Mesothelial cell of epicardium (in vitro differentiated cells): Measurements from ENCODE around the gene MBLAC1. TPM values are rescaled to one million over a fixed set of nuclear protein-coding genes. Genes with fewer than 3 reads are reported as not detected.
A peak's percentile ranks its signal among the peaks of the same experiment; 100 is the strongest.
"Not testable (repeated sequence)": the region's sequence is repeated elsewhere in the genome, so short reads cannot be mapped to it uniquely, and the experiment has no call there.

Experiments used
- DNase-seq, 2 experiments: peaks; one replicate each; pipeline ENCODE4 v3.0.0; 2021; ENCODE audit warnings: low spot score in 2 of 2; ENCODE audit not compliant: unreplicated experiment in 2 of 2
- H3K27ac Mint-ChIP-seq: 2 replicates; pipeline ENCODE4 v1.8.0; 2021; ENCODE audit warnings: mixed read lengths
- H3K27me3 Mint-ChIP-seq: 2 replicates; pipeline ENCODE4 v1.8.0; 2021; ENCODE audit warnings: low read depth, mixed read lengths
- H3K36me3 Mint-ChIP-seq: 2 replicates; pipeline ENCODE4 v1.8.0; 2021; ENCODE audit warnings: mixed read lengths
- H3K4me1 Mint-ChIP-seq: 2 replicates; pipeline ENCODE4 v1.8.0; 2021; ENCODE audit warnings: mixed read lengths
- H3K4me3 Mint-ChIP-seq: 2 replicates; pipeline ENCODE4 v1.8.0; 2021; ENCODE audit warnings: mild to moderate bottlenecking, moderate library complexity, mixed read lengths
- H3K9me3 Mint-ChIP-seq: 2 replicates; pipeline ENCODE4 v1.8.0; 2021; ENCODE audit warnings: mixed read lengths
- total RNA-seq: library from RNA; stranded (reverse); gene quantifications from 3 replicates; pipeline ENCODE4 v1.2.1, GENCODE V29; 2021
- TF ChIP-seq, protein P1 (sequence below): fragments of 200-600 bp; sonication (generic); IDR thresholded peaks from one replicate; pipeline ENCODE4 v1.5.0; 2021; ENCODE audit warnings: antibody characterized with exemption; ENCODE audit not compliant: unreplicated experiment

MBLAC1 gene
- total RNA-seq, 1 donor from 2014 or later, result 3.5 TPM

DNA sequence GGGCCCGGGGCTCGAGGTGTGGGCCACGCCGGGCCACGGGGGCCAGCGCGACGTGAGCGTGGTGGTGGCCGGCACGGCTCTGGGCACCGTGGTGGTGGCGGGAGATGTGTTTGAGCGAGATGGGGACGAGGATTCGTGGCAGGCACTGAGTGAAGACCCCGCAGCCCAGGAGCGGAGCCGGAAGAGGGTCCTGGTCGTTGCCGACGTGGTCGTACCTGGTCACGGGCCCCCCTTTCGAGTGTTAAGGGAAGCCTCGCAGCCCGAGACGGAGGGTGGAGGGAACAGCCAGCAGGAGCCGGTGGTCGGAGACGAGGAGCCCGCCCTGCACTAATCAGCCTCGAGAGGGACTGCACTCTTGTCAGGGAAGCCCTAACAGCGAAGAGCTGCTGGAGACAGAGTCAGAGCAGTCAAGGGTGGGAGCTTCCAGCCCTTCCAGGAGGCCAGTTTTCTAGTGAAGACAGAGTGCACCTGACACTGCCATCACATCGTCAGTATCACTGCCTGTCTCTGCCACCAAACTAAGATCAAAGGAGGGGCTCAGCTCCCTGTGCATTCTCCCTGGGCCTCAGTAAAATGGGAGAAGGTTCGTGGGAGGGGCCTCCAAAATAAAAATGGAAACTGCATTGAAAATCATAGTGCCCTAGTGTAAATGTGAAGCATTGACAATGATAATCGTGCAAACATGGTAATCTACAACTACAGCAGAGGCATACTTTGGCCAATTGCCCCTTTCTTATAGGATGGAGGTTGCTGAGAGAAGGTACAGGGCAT, 1.3 kb downstream of the MBLAC1 start:
- Mint-ChIP-seq H3K36me3 (no peaks in the 10 kb centered on the region), H3K27me3 (no peaks in the 10 kb centered on the region), H3K4me1 (peaks cover 25% of the 10 kb centered on the region), H3K4me3 (peak overlapping the region; percentile 96), H3K27ac (peak overlapping the region; percentile 83), H3K9me3 (no peaks in the 10 kb centered on the region)
- DNase-seq, result peak in 1 of 2 experiments; percentile 59
- TF ChIP-seq, protein P1, sequence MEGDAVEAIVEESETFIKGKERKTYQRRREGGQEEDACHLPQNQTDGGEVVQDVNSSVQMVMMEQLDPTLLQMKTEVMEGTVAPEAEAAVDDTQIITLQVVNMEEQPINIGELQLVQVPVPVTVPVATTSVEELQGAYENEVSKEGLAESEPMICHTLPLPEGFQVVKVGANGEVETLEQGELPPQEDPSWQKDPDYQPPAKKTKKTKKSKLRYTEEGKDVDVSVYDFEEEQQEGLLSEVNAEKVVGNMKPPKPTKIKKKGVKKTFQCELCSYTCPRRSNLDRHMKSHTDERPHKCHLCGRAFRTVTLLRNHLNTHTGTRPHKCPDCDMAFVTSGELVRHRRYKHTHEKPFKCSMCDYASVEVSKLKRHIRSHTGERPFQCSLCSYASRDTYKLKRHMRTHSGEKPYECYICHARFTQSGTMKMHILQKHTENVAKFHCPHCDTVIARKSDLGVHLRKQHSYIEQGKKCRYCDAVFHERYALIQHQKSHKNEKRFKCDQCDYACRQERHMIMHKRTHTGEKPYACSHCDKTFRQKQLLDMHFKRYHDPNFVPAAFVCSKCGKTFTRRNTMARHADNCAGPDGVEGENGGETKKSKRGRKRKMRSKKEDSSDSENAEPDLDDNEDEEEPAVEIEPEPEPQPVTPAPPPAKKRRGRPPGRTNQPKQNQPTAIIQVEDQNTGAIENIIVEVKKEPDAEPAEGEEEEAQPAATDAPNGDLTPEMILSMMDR, result no peak

DNA sequence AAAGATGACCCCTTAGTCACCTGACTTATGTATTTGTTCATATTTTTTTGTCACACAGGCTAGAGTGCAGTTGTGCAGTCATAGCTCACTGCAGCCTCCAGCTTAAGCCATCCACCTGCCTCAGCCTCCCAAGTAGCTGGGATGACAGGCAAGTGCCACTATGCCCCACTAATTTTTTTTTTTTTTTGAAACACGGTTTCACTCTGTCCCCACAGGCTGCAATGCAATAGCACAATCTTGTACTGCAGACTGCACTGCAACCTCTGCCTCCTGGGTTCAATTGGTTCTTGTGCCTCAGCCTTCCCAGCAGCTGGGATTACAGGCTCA, 1.8 kb downstream of the MBLAC1 start:
- H3K9me3 Mint-ChIP-seq, result no peaks in the 10 kb centered on the region
- peak overlapping the region; percentile 83 for H3K27ac Mint-ChIP-seq
- DNase-seq, result no peak

DNA sequence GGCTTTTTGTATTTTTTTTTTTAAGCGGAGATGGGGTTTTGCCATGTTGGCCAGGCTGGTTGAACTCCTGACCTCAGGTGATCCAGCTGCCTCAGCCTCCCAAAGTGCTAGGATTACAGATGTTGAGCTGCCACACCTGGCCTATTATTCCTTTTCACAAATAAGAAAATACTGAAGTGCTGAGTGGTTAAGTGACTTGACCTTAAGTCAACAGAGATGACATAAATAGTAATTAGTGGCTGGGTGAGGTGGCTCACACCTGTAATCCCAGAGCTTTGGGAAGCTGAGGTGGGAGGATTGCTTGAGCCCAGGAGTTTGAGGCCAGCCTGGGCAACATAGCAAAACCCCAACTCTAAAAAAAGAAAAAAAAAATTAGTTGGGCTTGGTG, 3.4 kb downstream of the MBLAC1 start:
- not testable (repeated sequence) for H3K9me3 Mint-ChIP-seq, H3K36me3 Mint-ChIP-seq, H3K27ac Mint-ChIP-seq, H3K4me3 Mint-ChIP-seq, H3K27me3 Mint-ChIP-seq, DNase-seq
- H3K4me1 Mint-ChIP-seq, result peaks cover 25% of the 10 kb centered on the region

More for the DNA sequence above, 1.8 kb downstream of the MBLAC1 start:
- Mint-ChIP-seq H3K36me3 (no peaks in the 10 kb centered on the region), H3K4me3 (peak overlapping the region; percentile 96), H3K4me1 (peaks cover 25% of the 10 kb centered on the region), H3K27me3 (no peaks in the 10 kb centered on the region)
- TF ChIP-seq, protein P1, result no peak

DNA sequence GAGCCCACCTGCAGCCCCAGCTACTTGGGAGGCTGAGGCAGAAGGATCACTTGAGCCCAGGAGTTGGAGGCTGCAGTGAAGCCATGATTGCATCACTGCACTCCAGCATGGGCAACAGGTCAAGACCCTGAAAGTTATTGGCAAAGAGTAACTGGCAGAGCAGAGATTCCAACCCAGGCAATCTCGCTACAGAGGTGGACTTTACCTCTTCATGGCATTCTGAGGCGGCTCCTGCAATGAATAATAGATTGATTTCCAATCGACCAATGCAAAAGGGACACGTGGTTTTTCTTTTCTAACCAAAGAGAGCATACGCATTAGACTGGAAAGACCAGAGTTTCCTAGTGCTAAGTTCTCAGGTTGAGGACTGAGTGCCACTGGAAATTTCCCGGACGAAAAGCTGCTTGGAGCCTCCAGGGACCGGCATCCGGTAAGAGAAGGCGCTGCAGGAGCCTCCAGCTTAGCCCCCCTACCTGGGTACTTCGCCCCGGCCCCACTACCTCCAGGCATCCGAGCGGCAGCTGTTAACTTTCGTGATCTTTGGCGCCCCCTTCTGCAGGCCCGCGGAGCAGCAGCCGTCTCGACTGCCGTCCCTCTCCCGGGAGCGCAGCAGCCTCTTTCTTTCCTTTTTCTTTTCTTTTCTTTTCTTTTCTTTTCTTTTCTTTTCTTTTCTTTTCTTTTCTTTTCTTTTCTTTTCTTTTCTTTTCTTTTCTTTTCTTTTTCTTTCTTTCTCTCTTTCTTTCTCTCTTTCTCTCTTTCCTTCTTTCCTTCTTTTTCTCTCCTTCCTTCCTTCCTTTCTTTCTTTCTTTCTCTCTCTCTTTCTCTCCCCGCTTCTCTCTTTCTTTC, 4.1 kb downstream of the MBLAC1 start:
- TF ChIP-seq, protein P1, result peak; percentile 87
- no peaks in the 10 kb centered on the region for H3K27me3 Mint-ChIP-seq
- no peak overlapping the region for H3K27ac Mint-ChIP-seq
- DNase-seq, result peak; percentile 76 to 92
- H3K36me3 Mint-ChIP-seq, result no peaks in the 10 kb centered on the region
- H3K4me3 Mint-ChIP-seq, result no peak overlapping the region
- H3K4me1 Mint-ChIP-seq, result peaks cover 22% of the 10 kb centered on the region
- H3K9me3 Mint-ChIP-seq, result no peaks in the 10 kb centered on the region

DNA sequence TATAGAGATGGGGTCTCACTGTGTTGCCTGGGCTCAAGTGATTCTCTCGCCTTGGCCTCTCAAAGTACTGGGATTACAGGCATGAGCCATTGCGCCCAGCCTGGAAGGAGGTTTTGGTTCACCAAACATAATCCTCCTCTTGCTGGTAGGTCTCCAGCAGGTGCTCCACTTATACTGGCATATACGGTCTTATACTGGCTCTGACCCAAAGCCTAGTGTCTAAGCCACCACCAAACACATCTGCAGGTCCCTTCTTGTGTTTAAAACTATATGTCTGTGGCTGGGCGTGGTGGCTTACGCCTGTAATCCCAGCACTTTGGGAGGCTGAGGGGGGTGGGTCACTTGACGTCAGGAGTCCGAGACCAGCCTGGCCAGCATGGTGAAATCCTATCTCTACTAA, 5.4 kb downstream of the MBLAC1 start:
- H3K9me3 Mint-ChIP-seq, result no peaks in the 10 kb centered on the region
- H3K4me3 Mint-ChIP-seq, result no peak overlapping the region
- no peaks in the 10 kb centered on the region for H3K27me3 Mint-ChIP-seq
- DNase-seq, result no peak
- TF ChIP-seq, protein P1, result no peak
- no peak overlapping the region for H3K27ac Mint-ChIP-seq
- no peaks in the 10 kb centered on the region for H3K36me3 Mint-ChIP-seq
- peaks cover 13% of the 10 kb centered on the region for H3K4me1 Mint-ChIP-seq

DNA sequence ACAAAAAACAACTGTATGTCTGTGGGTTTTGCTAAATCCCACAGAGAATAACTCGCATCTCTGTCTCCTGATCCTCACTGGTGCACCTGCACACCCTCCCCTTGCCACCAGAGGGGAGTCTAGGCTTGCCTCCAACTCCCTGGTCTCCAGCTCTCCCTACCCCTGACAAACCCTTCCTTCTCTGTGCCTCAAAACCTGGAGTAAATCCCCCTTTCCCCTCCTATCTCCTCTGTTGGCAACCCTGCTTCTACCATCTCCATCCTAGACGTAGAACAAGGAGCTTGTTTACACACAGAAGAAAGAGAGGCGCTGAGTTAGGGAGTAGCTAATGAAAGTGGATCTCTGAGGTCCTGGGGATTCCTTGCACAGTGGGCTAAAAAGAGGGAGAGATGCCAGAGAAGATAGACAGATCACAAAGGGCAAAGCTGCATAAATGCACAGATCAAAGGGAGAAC, 6.0 kb downstream of the MBLAC1 start:
- Mint-ChIP-seq H3K27me3 (no peaks in the 10 kb centered on the region), H3K36me3 (no peaks in the 10 kb centered on the region), H3K27ac (no peak overlapping the region), H3K4me3 (no peak overlapping the region), H3K4me1 (peaks cover 13% of the 10 kb centered on the region), H3K9me3 (no peaks in the 10 kb centered on the region)
- peak in 1 of 2 experiments; percentile 69 for DNase-seq
- TF ChIP-seq, protein P1, result peak; percentile 62
